Retinal pigment epithelial cell (primary cell): ENCODE results near the gene SLC10A4.

Experiments
- DNase-seq: peaks from one replicate; pipeline ENCODE4 v3.0.0-alpha.2; 2010; ENCODE audit warnings: low read depth
- H3K4me3 ChIP-seq: 2 replicates; pipeline ENCODE4 v1.5.1; 2011; ENCODE audit warnings: mild to moderate bottlenecking, low read length, control low read depth, moderate library complexity
- CTCF ChIP-seq: conservative IDR thresholded peaks from 2 replicates; pipeline ENCODE4 v1.5.1; 2011; ENCODE audit warnings: low read depth, low read length, control low read depth, inconsistent platforms

SLC10A4 gene

GRCh38 chr4:48472794-48473193 lies 10.3 kb upstream of the SLC10A4 start:
- TF ChIP-seq CTCF: no peak
- DNase-seq: no peak
- H3K4me3 ChIP-seq: no peak overlapping the region

DNA sequence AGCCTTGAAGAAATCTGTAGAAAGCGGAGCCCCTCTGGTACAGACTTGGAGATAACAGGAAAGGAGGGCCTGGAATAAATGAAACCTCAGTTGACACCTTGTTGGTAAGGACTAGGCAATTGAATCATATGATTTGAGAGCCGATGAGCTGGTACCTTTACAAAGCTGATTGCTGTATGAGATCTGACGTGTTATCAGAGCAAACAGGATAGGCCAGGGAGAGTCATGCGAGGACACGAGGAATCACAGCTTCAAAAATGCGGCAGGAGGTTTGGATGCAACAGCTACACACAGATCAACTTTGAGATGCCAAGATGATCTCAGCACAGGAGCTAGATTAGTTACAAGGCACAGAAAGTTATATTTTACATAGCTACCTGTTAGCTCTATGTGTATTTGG lies 7.4 kb upstream of the SLC10A4 start:
- DNase-seq: no peak
- TF ChIP-seq CTCF: no peak

GRCh38 chr4:48478273-48478672 lies 4.9 kb upstream of the SLC10A4 start:
- TF ChIP-seq CTCF: no peak
- H3K4me3 ChIP-seq: no peak overlapping the region
- DNase-seq: no peak

More for the DNA sequence above, 7.4 kb upstream of the SLC10A4 start:
- H3K4me3 ChIP-seq: no peak overlapping the region

DNA sequence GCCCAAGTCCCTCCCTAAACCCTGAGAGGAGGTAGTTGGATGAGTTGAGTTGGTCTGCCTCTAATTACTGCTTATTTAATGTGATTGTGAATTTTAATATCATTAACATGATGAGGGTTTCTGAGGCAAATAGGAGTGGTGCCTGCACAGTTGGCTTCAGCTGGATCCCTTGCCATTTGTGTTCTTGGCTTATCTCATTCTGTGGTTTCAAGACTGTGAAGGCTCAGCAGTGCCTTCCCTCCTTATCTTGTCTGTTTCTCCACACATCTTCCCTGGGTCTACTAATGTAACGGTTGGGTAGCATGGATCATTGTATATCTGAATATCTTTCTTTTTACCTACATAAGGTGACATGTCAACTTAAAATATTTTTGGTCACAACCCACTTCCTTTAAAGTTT lies 1.6 kb upstream of the SLC10A4 start:
- H3K4me3 ChIP-seq: no peak overlapping the region
- DNase-seq: no peak
- TF ChIP-seq CTCF: no peak

- TF ChIP-seq CTCF: no peak
- H3K4me3 ChIP-seq: no peak overlapping the region
- no peak for DNase-seq
These were observed 792 bp downstream of the SLC10A4 start for GRCh38 chr4:48483777-48484493.

DNA sequence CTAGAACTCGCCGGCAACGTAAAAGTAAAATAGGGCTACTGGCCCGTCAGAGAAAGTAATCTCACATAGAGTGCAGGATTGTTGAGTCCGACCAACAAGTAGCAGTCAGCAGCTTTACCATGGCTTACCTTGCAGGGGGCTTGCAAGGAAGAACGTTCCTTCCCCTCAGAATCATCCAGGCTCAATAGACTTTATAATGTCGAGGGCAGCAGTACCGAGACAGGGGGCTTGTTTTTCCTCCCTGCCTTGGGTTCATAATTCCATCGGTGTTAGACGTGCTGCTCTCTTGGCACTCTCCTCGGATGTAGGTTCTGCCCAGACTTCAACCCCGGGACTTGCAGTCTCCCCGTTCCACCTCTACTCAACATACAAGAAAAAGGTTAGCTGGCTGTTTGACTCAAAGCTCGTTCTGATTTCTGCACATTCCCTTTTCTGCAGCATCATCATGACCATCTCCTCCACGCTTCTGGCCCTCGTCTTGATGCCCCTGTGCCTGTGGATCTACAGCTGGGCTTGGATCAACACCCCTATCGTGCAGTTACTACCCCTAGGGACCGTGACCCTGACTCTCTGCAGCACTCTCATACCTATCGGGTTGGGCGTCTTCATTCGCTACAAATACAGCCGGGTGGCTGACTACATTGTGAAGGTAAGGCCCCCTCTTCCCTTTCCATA lies 1.5 kb downstream of the SLC10A4 start:
- TF ChIP-seq CTCF: no peak
- DNase-seq: no peak
- H3K4me3 ChIP-seq: no peak overlapping the region

DNA sequence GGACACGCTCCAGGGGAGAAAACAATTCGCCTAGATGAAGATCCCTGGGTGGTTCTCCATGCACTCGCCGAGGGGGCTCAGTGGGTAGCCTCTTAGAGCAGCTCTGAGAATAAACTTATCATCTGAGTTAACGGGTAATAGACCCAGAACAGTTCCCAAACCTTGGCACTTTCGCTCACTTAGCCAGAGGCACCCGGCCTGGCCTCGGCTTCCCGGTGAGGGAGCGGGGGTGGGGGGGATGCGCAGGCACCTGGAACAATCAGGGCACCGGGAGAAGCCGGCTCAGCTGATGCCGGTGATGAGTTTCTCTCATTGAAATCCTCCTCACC lies 6.5 kb downstream of the SLC10A4 start:
- no peak for DNase-seq
- H3K4me3 ChIP-seq: peak overlapping the region; percentile 9
- no peak for TF ChIP-seq CTCF
